Measurements from ENCODE around the gene CD300H. TPM values are rescaled to one million over a fixed set of nuclear protein-coding genes. Genes with fewer than 3 reads are reported as not detected.

The CD300H gene
- total RNA-seq, 4 donors from 2014 or later: not detected

- H3K4me1 ChIP-seq: no peaks in the 10 kb centered on the region
- TF ChIP-seq EP300 (IDR thresholded peaks at IDR 0.05): no peak
These were observed 40.6 kb downstream of the CD300H start for GRCh38 chr17:74526681-74527080.

DNA sequence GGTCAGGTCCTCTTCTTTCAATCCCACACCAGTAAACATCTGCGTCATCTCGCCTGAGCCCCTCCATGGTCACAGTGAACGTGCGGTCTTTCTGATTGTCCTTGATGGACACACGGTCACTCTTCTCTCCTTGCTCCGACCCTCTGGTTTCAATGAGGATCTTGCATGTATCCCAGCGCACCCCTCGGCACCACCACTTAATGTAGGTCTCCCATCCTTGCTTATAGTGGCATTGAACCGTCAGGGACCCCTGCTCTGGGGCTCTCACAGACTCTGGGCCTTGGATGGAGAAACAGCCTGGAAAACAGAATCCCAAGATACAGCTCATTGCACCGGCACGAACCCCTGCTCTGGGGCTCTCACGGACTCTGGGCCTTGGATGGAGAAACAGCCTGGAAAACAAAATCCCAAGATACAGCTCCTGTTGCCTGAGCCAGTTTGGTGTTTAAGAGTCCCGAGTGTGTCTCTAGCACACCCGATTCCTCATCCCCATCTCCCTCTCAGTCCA, 41.5 kb downstream of the CD300H start:
- TF ChIP-seq POLR2A (IDR thresholded peaks at IDR 0.05) (no peak), EP300 (IDR thresholded peaks at IDR 0.05) (no peak)
- TF ChIP-seq, protein P1, sequence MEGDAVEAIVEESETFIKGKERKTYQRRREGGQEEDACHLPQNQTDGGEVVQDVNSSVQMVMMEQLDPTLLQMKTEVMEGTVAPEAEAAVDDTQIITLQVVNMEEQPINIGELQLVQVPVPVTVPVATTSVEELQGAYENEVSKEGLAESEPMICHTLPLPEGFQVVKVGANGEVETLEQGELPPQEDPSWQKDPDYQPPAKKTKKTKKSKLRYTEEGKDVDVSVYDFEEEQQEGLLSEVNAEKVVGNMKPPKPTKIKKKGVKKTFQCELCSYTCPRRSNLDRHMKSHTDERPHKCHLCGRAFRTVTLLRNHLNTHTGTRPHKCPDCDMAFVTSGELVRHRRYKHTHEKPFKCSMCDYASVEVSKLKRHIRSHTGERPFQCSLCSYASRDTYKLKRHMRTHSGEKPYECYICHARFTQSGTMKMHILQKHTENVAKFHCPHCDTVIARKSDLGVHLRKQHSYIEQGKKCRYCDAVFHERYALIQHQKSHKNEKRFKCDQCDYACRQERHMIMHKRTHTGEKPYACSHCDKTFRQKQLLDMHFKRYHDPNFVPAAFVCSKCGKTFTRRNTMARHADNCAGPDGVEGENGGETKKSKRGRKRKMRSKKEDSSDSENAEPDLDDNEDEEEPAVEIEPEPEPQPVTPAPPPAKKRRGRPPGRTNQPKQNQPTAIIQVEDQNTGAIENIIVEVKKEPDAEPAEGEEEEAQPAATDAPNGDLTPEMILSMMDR (IDR thresholded peaks at IDR 0.05): no peak
- Histone ChIP-seq H3K9me3 (peaks cover 0 to 19% (median 0%) of the 10 kb centered on the region in 4 donors), H3K27ac (no peak overlapping the region), H3K27me3 (no peaks in the 10 kb centered on the region), H3K36me3 (no peaks in the 10 kb centered on the region), H3K4me3 (no peak overlapping the region), H3K4me1 (no peaks in the 10 kb centered on the region)
- no peak for DNase-seq (ENCODE audit: low spot score in 2 of 2)
- WGBS, 2 donors: 85 to 91% methylated on average over 14 of the region's 14 CpGs

More at GRCh38 chr17:74526681-74527080, 40.6 kb downstream of the CD300H start:
- no peak overlapping the region for H3K27ac ChIP-seq
- H3K9me3 ChIP-seq: peaks cover 0 to 19% (median 0%) of the 10 kb centered on the region in 4 donors
- no peaks in the 10 kb centered on the region for H3K36me3 ChIP-seq
- 64 to 71% methylated on average over 3 of the region's 3 CpGs for WGBS, 2 donors
- DNase-seq (ENCODE audit: low spot score in 2 of 2): no peak
- H3K27me3 ChIP-seq: no peaks in the 10 kb centered on the region
- H3K4me3 ChIP-seq: no peak overlapping the region

DNA sequence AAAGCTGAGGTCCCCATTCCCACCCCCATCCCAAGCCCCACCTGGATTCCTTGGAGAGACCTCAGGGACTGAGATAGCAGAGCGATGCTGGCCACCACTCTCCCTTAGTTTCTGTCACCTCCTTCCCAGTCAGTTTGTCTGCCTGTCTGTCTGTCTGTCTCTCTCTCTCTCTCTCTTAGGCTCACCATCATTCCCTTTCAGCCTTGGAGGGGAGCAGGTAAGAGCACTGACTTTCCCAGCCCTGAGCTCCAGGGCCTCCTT, 41.9 kb downstream of the CD300H start:
- H3K4me3 ChIP-seq: no peak overlapping the region

DNA sequence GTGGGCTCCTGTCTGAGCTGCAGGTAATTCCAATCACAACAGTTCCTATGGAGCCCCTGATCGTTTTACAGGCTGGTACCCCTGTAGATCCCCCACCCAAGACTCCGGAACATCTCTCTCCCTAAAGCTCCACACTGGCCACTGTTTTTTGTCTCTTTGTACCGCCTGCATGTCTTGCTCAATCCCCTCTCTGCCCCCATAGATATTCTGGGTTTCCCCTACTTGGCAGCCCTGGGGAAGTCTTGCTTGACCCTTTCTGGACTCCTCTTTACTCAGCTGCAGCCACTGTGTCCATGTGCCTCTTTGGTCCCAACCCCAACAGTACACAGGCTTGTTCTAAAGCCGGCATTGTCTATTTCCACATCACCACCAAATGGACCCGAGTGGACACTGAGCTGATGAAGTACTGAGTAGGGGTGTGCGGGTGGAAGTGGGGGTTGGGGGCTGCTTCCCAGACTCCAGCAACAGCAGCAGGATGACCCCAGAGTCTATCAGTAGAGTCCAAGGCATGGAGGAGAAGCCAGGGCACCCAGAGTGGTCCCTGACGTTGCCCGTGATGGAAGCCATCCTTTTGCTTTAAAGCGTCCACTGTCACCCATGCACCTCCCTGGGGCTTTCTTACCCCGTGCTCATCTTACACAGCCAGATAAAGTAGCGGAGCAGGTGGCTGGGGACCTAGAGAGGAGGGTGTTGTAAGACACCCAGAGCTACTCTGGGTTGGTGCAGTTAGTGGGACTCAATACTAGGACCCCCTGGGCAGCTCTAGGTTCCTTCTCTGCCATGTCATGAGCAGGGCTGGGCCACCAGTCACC, 42.5 kb downstream of the CD300H start:
- Histone ChIP-seq H3K27ac (no peak overlapping the region), H3K27me3 (no peaks in the 10 kb centered on the region), H3K36me3 (no peaks in the 10 kb centered on the region), H3K9me3 (peaks cover 0 to 19% (median 0%) of the 10 kb centered on the region in 4 donors), H3K4me1 (no peaks in the 10 kb centered on the region), H3K4me3 (no peak overlapping the region)
- DNase-seq (ENCODE audit: low spot score in 2 of 2): no peak
- 77 to 80% methylated on average over 11 of the region's 11 CpGs for WGBS, 2 donors
- no peak for TF ChIP-seq EP300 (IDR thresholded peaks at IDR 0.05)
- no peak for TF ChIP-seq POLR2A (IDR thresholded peaks at IDR 0.05)
- TF ChIP-seq, protein P1 (IDR thresholded peaks at IDR 0.05): no peak

More for the DNA sequence above, 41.9 kb downstream of the CD300H start:
- no peaks in the 10 kb centered on the region for H3K4me1 ChIP-seq
- no peak overlapping the region for H3K27ac ChIP-seq
- no peak for TF ChIP-seq POLR2A (IDR thresholded peaks at IDR 0.05)
- TF ChIP-seq EP300 (IDR thresholded peaks at IDR 0.05): no peak
- whole genome bisulfite sequencing, 2 donors: 88 to 91% methylated on average over 1 of the region's 1 CpG
- no peaks in the 10 kb centered on the region for H3K27me3 ChIP-seq
- no peak for DNase-seq (ENCODE audit: low spot score in 2 of 2)
- H3K9me3 ChIP-seq: peaks cover 0 to 19% (median 0%) of the 10 kb centered on the region in 4 donors
- no peaks in the 10 kb centered on the region for H3K36me3 ChIP-seq

GRCh38 chr17:74523308-74523707, 44.0 kb downstream of the CD300H start:
- Histone ChIP-seq H3K4me3 (no peak overlapping the region), H3K9me3 (peaks cover 0 to 22% (median 0%) of the 10 kb centered on the region in 4 donors), H3K4me1 (no peaks in the 10 kb centered on the region), H3K27me3 (no peaks in the 10 kb centered on the region), H3K27ac (no peak overlapping the region), H3K36me3 (no peaks in the 10 kb centered on the region)
- 84 to 92% methylated on average over 3 of the region's 3 CpGs for WGBS, 2 donors
- no peak for DNase-seq (ENCODE audit: low spot score in 2 of 2)
- TF ChIP-seq, protein P1 (IDR thresholded peaks at IDR 0.05): no peak
- TF ChIP-seq POLR2A (IDR thresholded peaks at IDR 0.05): no peak
- no peak for TF ChIP-seq EP300 (IDR thresholded peaks at IDR 0.05)

DNA sequence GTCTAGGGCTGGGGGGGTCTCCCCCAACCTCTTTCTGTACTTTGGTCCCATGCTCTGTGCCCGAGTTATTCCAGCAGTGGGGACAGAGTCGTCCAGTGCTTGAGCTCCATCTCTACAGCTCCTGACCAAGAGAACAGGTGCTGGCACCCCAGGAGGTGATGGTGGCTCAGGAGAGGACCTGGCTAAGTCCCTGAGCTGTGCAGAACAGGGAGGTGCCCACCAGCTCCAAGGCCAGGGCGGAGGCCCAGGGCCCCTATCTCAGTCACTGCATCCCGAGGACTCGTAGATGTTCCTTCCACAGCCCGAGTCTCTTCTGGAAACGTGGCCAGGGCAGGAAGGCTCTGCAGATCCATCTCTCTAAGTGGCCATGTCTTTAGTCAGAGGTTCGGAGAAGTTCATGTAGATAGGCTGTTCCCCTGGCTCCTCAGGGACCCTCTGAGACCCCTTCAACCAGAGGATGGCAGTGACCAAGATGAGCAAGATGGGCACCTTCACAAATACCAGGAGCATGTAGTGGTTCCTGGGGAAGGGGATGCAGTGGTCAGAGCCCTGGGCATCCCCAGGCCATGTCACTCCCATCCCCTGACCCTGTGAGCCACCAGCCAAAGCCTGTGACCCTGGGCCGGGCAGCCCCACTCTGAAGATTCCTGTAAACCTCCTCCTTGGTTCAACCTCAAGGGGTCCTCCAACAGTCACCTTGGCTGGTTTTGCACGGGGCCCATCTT, 44.8 kb downstream of the CD300H start:
- Histone ChIP-seq H3K9me3 (peaks cover 0 to 27% (median 0%) of the 10 kb centered on the region in 4 donors), H3K27ac (peak overlapping the region in 1 of 4 donors; percentile 79), H3K36me3 (no peaks in the 10 kb centered on the region), H3K4me3 (no peak overlapping the region), H3K4me1 (no peaks in the 10 kb centered on the region), H3K27me3 (no peaks in the 10 kb centered on the region)
- 81 to 87% methylated on average over 9 to 10 of the region's 10 CpGs for WGBS, 2 donors
- TF ChIP-seq, protein P1 (IDR thresholded peaks at IDR 0.05): no peak
- no peak for TF ChIP-seq EP300 (IDR thresholded peaks at IDR 0.05)
- TF ChIP-seq POLR2A (IDR thresholded peaks at IDR 0.05): no peak
- DNase-seq (ENCODE audit: low spot score in 2 of 2): no peak

All from tibial nerve (tissue), 4 donors.